Measurements from ENCODE around the gene COBL. TPM values are rescaled to one million over a fixed set of nuclear protein-coding genes. Genes with fewer than 3 reads are reported as not detected.

COBL gene
- total RNA-seq, 2 donors from 2014 or later = 36.5 to 46.6 TPM

GRCh38 chr7:51235593-51236313, 80.9 kb downstream of the COBL start:
- intact Hi-C loops (cut with DNase I) = no loop called here
- Histone ChIP-seq H3K27ac (no peak overlapping the region), H3K27me3 (replicated peaks; ENCODE audit: insufficient read depth) (no peaks in the 10 kb centered on the region), H3K9me3 (no peaks in the 10 kb centered on the region), H3K4me3 (no peak overlapping the region), H3K4me1 (replicated peaks) (no peaks in the 10 kb centered on the region), H3K36me3 (no peaks in the 10 kb centered on the region)
- whole genome bisulfite sequencing = 89% methylated on average over 10 of the region's 10 CpGs
- TF ChIP-seq POLR2A (IDR thresholded peaks at IDR 0.05) = no peak
- no peak for TF ChIP-seq POLR2AphosphoS5 (IDR thresholded peaks at IDR 0.05)
- TF ChIP-seq, protein P1, sequence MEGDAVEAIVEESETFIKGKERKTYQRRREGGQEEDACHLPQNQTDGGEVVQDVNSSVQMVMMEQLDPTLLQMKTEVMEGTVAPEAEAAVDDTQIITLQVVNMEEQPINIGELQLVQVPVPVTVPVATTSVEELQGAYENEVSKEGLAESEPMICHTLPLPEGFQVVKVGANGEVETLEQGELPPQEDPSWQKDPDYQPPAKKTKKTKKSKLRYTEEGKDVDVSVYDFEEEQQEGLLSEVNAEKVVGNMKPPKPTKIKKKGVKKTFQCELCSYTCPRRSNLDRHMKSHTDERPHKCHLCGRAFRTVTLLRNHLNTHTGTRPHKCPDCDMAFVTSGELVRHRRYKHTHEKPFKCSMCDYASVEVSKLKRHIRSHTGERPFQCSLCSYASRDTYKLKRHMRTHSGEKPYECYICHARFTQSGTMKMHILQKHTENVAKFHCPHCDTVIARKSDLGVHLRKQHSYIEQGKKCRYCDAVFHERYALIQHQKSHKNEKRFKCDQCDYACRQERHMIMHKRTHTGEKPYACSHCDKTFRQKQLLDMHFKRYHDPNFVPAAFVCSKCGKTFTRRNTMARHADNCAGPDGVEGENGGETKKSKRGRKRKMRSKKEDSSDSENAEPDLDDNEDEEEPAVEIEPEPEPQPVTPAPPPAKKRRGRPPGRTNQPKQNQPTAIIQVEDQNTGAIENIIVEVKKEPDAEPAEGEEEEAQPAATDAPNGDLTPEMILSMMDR (IDR thresholded peaks at IDR 0.05) = no peak
- DNase-seq (ENCODE audit: low spot score) = no peak

GRCh38 chr7:51234609-51235308, 81.8 kb downstream of the COBL start:
- H3K4me1 ChIP-seq (replicated peaks) = no peaks in the 10 kb centered on the region
- no peak for TF ChIP-seq POLR2AphosphoS5 (IDR thresholded peaks at IDR 0.05)
- TF ChIP-seq, protein P1 (IDR thresholded peaks at IDR 0.05) = no peak
- 92% methylated on average over 8 of the region's 8 CpGs for WGBS

GRCh38 chr7:51234139-51234538, 82.5 kb downstream of the COBL start:
- H3K27ac ChIP-seq = no peak overlapping the region
- no peaks in the 10 kb centered on the region for H3K9me3 ChIP-seq
- H3K36me3 ChIP-seq = no peaks in the 10 kb centered on the region
- H3K27me3 ChIP-seq (replicated peaks; ENCODE audit: insufficient read depth) = no peaks in the 10 kb centered on the region
- WGBS = 92% methylated on average over 13 of the region's 13 CpGs
- DNase-seq (ENCODE audit: low spot score) = no peak
- H3K4me3 ChIP-seq = no peak overlapping the region
- H3K4me1 ChIP-seq (replicated peaks) = no peaks in the 10 kb centered on the region
- TF ChIP-seq, protein P1 (IDR thresholded peaks at IDR 0.05) = no peak
- TF ChIP-seq POLR2AphosphoS5 (IDR thresholded peaks at IDR 0.05) (no peak), POLR2A (IDR thresholded peaks at IDR 0.05) (no peak)
- intact Hi-C loops (cut with DNase I) = no loop called here

More at GRCh38 chr7:51234609-51235308, 81.8 kb downstream of the COBL start:
- Histone ChIP-seq H3K9me3 (no peaks in the 10 kb centered on the region), H3K27me3 (replicated peaks; ENCODE audit: insufficient read depth) (no peaks in the 10 kb centered on the region), H3K36me3 (no peaks in the 10 kb centered on the region), H3K4me3 (no peak overlapping the region), H3K27ac (no peak overlapping the region)
- intact Hi-C loops (cut with DNase I) = no loop called here
- no peak for DNase-seq (ENCODE audit: low spot score)

DNA sequence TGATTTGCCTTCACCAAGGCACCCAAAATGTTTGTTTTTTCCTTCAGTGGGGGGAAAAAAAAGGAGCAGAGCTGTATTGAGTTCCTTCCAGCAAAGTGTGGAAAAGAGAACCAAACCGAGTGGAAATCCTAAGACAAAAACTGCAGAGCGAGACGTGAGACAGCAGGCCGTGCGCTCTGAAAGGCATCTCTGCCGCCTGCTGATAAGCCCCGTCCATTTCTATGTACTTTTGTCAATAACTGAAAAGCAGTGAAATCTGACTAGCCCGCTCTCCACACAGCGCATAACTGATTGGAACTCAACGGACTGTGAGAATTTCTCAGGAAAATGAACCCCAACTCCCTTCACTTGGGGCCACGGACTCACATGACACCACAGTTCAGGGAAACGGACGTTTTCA, 83.2 kb downstream of the COBL start:
- no peaks in the 10 kb centered on the region for H3K9me3 ChIP-seq
- H3K4me3 ChIP-seq = no peak overlapping the region
- intact Hi-C loops (cut with DNase I) = no loop called here
- WGBS = 57% methylated on average over 13 of the region's 13 CpGs
- H3K27me3 ChIP-seq (replicated peaks; ENCODE audit: insufficient read depth) = no peaks in the 10 kb centered on the region
- no peak overlapping the region for H3K27ac ChIP-seq
- TF ChIP-seq, protein P1 (IDR thresholded peaks at IDR 0.05) = no peak
- no peak for TF ChIP-seq POLR2A (IDR thresholded peaks at IDR 0.05)
- TF ChIP-seq POLR2AphosphoS5 (IDR thresholded peaks at IDR 0.05) = no peak
- DNase-seq (ENCODE audit: low spot score) = no peak
- no peaks in the 10 kb centered on the region for H3K4me1 ChIP-seq (replicated peaks)
- no peaks in the 10 kb centered on the region for H3K36me3 ChIP-seq

Data from prostate gland (tissue), 2 donors.